ENCODE measurements around the gene PPP3CA. TPM values are rescaled to one million over a fixed set of nuclear protein-coding genes. Genes with fewer than 3 reads are reported as not detected.

PPP3CA gene
- total RNA-seq, 1 experiment from 2014 or later = 31.0 TPM

DNA sequence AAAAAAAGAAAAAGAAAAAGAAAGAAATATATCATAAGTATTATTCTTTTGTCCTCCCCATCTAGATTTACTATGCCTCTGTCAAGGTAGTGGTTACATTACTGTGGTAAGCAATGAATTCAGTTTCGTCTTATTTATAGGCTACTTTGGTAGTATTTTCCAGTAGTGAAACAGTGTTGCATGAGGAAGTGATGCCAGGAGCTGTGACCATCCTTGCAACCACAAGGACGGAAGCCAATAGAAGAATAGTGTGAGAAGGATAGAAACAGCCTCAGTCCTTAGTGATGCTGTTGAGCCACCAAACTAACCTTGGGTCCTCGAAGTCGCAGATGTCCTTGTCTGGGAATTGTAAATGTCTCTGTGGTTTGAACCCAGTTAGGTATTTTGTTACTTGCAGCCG lies 328.5 kb downstream of the PPP3CA start:
- TF ChIP-seq TCF7L2 (IDR thresholded peaks at IDR 0.05; ENCODE audit: low read depth, low read length) = no peak
- no peak for TF ChIP-seq REST (IDR thresholded peaks at IDR 0.05; ENCODE audit: insufficient read depth in 1 of 2, low read depth in 2 of 2, low read length in 1 of 2)
- TF ChIP-seq POLR2AphosphoS5 (IDR thresholded peaks at IDR 0.05; ENCODE audit: low read depth, low read length) = no peak
- TF ChIP-seq SIN3A (IDR thresholded peaks at IDR 0.05; ENCODE audit: borderline replicate concordance, insufficient read depth, low read depth, low read length) = no peak
- TF ChIP-seq, protein P1, sequence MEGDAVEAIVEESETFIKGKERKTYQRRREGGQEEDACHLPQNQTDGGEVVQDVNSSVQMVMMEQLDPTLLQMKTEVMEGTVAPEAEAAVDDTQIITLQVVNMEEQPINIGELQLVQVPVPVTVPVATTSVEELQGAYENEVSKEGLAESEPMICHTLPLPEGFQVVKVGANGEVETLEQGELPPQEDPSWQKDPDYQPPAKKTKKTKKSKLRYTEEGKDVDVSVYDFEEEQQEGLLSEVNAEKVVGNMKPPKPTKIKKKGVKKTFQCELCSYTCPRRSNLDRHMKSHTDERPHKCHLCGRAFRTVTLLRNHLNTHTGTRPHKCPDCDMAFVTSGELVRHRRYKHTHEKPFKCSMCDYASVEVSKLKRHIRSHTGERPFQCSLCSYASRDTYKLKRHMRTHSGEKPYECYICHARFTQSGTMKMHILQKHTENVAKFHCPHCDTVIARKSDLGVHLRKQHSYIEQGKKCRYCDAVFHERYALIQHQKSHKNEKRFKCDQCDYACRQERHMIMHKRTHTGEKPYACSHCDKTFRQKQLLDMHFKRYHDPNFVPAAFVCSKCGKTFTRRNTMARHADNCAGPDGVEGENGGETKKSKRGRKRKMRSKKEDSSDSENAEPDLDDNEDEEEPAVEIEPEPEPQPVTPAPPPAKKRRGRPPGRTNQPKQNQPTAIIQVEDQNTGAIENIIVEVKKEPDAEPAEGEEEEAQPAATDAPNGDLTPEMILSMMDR (IDR thresholded peaks at IDR 0.05) = no peak
- Histone ChIP-seq H3K4me3 (ENCODE audit: low read depth in 2 of 2, low read length in 2 of 2) (no peak overlapping the region), H3K36me3 (ENCODE audit: control insufficient read depth, insufficient read depth, low read length) (no peaks in the 10 kb centered on the region), H3K27ac (ENCODE audit: low read length) (no peak overlapping the region), H3K9me3 (ENCODE audit: control insufficient read depth, insufficient read depth, low read depth, low read length) (no peaks in the 10 kb centered on the region), H3K4me1 (ENCODE audit: control insufficient read depth, insufficient read depth, low read length) (no peaks in the 10 kb centered on the region), H3K27me3 (ENCODE audit: control insufficient read depth, insufficient read depth, low read length) (no peaks in the 10 kb centered on the region)
- ATAC-seq = no peak
- BruUV-seq (replicated peaks) = no TSS peak
- DNase-seq (ENCODE audit: low read depth, low spot score) = no peak
- POLR2A ChIA-PET = no interaction called here
- CTCF ChIA-PET = no interaction called here
- in situ Hi-C loops (cut with HindIII; ENCODE audit: low pct_unique_long_range_greater_than_20kb, low sequenced_read_pairs) = no loop called here
- intact Hi-C loops (cut with micrococcal nuclease; ENCODE audit: unreplicated experiment) = no loop called here

DNA sequence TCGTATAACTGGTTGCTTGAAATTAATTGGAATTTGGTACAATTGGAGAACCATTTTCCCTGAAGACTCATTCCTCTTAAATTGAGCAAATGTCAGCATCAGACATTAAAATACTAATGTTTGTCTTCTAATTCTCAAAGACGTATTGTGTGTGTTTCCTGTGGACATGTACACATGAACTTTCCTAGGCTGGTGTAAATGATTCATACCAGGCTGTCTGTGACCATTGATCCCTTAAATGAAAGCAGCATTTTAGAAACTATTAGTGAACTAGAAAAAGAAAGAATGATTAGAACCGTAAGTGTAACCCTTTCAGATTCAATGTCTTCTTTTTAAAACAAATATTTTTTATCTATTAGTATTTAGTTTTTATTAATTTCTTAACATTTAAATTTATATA lies 332.9 kb downstream of the PPP3CA start:
- Histone ChIP-seq H3K4me3 (ENCODE audit: low read depth in 2 of 2, low read length in 2 of 2) (no peak overlapping the region), H3K36me3 (ENCODE audit: control insufficient read depth, insufficient read depth, low read length) (no peaks in the 10 kb centered on the region), H3K4me1 (ENCODE audit: control insufficient read depth, insufficient read depth, low read length) (no peaks in the 10 kb centered on the region), H3K27ac (ENCODE audit: low read length) (no peak overlapping the region), H3K27me3 (ENCODE audit: control insufficient read depth, insufficient read depth, low read length) (no peaks in the 10 kb centered on the region), H3K9me3 (ENCODE audit: control insufficient read depth, insufficient read depth, low read depth, low read length) (no peaks in the 10 kb centered on the region)
- intact Hi-C loops (cut with micrococcal nuclease; ENCODE audit: unreplicated experiment) = no loop called here
- DNase-seq (ENCODE audit: low read depth, low spot score) = no peak
- ChIA-PET CTCF (interaction anchor here (0.7 kb wide), 1 partner anchor 16 kb away, joined by 7 read pairs; no protein-coding TSS in a partner anchor), POLR2A (no interaction called here)
- TF ChIP-seq TCF7L2 (IDR thresholded peaks at IDR 0.05; ENCODE audit: low read depth, low read length) (no peak), SIN3A (IDR thresholded peaks at IDR 0.05; ENCODE audit: borderline replicate concordance, insufficient read depth, low read depth, low read length) (no peak), REST (IDR thresholded peaks at IDR 0.05; ENCODE audit: insufficient read depth in 1 of 2, low read depth in 2 of 2, low read length in 1 of 2) (no peak), POLR2AphosphoS5 (IDR thresholded peaks at IDR 0.05; ENCODE audit: low read depth, low read length) (no peak)
- TF ChIP-seq, protein P1 (IDR thresholded peaks at IDR 0.05) = no peak
- no peak for ATAC-seq
- no TSS peak for BruUV-seq (replicated peaks)
- in situ Hi-C loops (cut with HindIII; ENCODE audit: low pct_unique_long_range_greater_than_20kb, low sequenced_read_pairs) = no loop called here
